DMS79 (cell line): ENCODE data around the gene MAFF.
"Not testable (repeated sequence)": the region's sequence is repeated elsewhere in the genome, so short reads cannot be mapped to it uniquely, and the experiment has no call there.

Source experiments
- DNase-seq: peaks from one replicate; lab custom pipeline; 2025; lab: John Stamatoyannopoulos, UW

MAFF gene

DNA sequence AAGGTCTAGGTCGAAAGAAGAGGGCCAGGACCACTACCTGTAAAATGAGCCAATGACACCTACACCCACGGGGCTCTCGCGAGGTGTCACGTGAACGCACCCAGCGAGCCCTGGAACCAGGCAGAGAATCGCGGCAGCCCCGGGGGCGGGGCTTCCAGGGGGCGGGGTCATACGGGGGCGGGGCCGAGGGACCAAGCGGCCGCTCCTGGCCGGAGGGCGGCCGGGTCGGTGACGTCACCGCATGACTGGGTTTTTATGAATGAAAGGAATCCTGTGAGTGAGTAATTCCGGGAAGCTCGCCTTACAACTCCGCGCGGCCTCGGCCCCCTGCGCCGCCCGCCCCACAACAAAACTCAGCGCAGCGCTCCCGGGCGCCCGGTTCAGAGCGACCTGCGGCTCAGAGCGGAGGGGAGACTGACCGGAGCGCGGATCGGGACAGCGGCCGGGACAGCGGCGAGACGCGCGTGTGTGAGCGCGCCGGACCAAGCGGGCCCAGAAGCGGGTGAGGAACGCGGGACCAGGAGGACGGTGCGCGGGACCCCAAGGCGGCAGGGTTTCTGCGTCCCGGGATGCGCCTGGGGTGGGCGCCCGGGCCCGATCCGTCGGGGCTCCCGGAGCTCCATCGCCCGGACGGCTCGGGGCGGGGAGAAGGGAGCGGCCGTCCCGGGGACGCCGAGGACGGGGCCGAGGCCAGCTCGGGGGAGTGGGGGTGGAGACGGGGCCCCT, at the start of gene MAFF:
MAFF (plus strand) TSS at position 284 of the 726 bp plus-strand sequence. CDS start 11,860 bp downstream, outside the sequence.
- peak; percentile 30 for DNase-seq

GRCh38 chr22:38153821-38154562, 47.8 kb upstream of the MAFF start:
- no peak for DNase-seq

DNA sequence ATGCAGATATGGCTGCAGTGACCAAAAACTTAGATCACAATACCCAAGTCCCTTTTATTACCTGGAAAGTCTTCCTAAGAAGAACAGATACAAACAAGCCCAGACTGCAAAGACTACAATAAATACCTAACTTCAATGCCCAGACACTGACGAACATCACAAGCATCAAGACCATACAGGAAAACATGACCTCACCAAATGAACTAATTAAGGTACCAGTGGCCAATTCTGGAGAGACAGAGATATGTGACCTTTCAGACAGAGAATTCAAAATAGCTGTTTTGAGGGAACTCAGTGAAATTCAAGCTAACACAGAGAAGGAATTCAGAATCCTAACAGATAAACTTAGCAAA, 47.3 kb upstream of the MAFF start:
- DNase-seq, result not testable (repeated sequence)

DNA sequence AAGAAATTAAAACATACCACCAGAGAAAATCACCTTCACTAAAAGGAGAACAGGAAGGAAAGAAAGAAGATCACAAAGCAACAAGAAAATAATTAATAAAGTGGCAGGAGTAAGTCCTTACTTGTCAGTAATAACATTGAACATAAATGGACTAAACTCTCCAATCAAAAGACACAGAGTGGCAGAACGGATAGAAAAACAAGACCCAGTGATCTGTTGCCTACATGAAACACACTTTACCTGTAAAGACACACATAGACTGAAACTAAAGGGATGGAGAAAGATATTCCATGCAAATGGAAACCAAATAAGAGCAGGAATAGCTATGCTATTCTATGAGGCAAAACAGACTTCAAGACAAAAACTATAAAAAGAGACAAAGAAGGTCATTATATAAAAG, 46.1 kb upstream of the MAFF start:
- no peak for DNase-seq

- DNase-seq, result no peak
These were observed 38.6 kb upstream of the MAFF start for GRCh38 chr22:38162881-38163843.

GRCh38 chr22:38163844-38164550, 37.8 kb upstream of the MAFF start:
- DNase-seq, result no peak

- DNase-seq, result no peak
These were observed 37.3 kb upstream of the MAFF start for GRCh38 chr22:38164551-38164918.

GRCh38 chr22:38165922-38166593, 35.7 kb upstream of the MAFF start:
- no peak for DNase-seq

DNA sequence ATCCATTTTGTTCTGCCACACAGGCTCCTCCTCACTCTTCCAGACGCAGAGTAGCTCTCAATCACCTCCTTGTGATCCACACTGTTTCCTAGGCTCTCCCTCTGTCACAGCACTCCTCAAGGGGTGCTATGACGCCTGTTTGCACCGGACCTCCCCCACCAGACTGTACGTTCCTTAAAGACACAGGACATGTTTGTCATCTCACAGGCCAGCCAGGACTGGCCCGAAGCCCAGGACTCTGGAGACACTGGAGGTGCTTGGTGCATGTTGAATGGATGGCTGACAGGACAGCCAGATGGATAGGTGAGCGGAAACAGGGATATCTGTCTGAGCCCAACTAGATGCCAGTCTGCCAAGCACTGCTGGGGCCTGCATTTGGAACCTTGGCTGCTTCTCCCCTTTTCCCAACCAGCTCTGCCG, 33.8 kb upstream of the MAFF start:
- peak; percentile 75 for DNase-seq

- DNase-seq, result no peak
These were observed 32.7 kb upstream of the MAFF start for GRCh38 chr22:38169116-38169515.

- no peak for DNase-seq
These were observed 31.3 kb upstream of the MAFF start for GRCh38 chr22:38170469-38170868.

DNA sequence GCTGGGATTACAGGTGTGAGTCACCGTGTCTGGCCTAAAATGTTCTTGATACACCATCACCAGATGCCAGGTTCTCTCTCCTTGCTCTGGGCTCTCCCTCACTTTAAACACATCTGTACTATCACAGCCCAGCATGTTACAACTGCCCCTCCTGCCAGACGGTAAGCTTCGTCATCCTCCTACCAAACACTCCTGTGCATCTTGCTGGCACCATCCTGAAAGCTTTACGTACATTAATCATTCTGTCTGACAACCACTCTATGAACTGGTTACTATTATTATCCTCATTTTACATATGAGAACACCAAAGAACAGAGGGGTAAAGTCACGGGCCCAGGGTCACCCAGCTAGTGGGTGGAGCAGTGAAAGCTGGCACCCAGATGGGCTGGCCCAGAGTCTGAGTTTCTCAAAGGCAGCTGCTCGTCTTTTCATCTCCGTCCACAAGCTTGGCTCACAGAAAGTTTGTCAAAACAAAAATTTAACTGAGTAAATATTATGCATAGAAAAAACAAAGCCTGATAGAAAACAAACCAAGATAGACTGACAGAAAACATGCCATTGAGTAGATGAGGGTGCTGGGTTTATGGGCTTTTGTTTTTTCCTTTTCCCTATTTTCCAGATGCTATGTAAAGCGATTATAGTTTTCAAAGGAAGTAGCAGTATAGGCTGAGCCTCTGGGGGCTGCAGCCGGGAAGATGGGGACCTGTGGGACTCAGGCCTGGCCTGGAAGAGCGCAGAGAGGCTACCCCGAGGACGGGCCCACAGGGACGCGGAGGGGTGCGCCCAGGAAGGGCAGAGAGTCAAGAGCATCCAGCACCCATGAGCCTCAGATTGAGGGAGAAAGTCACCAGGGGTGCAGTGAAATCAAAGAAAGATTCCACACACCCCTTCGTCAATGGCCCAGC, 29.6 kb upstream of the MAFF start:
- DNase-seq, result no peak

GRCh38 chr22:38172832-38173640, 28.8 kb upstream of the MAFF start:
- DNase-seq, result no peak

DNA sequence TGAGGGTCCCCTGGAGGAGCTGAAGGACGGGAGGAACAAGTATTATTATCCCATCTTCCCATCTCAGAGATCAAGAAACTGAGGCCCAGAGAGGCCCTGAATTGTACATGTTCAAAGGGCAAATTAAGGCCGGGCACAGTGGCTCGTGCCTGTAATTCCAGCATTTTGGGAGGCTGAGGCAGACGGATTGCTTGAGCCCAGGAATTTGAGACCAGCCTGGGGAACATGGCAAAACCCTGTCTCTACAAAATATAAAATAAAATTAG, 28.2 kb upstream of the MAFF start:
- no peak for DNase-seq

DNA sequence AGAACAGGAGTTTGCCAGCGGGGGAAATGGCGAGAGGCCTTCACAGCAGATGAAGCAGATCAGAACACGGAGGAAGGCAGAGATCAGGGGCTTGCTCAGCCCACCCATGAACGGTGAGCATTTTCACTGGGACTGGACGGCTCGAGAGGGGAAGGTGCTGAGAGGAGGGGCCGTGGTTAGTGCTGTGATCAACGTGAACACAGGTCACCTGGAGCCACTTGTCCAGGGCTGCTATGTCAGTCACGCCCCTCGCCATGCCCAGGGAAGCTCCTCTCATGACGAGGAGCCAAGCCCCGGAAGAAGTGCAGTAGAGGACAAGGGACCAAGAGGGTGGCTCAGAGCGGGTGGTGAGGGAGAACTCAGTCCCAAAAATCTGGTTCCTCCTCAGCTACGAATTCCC, 27.2 kb upstream of the MAFF start:
- DNase-seq, result no peak

DNA sequence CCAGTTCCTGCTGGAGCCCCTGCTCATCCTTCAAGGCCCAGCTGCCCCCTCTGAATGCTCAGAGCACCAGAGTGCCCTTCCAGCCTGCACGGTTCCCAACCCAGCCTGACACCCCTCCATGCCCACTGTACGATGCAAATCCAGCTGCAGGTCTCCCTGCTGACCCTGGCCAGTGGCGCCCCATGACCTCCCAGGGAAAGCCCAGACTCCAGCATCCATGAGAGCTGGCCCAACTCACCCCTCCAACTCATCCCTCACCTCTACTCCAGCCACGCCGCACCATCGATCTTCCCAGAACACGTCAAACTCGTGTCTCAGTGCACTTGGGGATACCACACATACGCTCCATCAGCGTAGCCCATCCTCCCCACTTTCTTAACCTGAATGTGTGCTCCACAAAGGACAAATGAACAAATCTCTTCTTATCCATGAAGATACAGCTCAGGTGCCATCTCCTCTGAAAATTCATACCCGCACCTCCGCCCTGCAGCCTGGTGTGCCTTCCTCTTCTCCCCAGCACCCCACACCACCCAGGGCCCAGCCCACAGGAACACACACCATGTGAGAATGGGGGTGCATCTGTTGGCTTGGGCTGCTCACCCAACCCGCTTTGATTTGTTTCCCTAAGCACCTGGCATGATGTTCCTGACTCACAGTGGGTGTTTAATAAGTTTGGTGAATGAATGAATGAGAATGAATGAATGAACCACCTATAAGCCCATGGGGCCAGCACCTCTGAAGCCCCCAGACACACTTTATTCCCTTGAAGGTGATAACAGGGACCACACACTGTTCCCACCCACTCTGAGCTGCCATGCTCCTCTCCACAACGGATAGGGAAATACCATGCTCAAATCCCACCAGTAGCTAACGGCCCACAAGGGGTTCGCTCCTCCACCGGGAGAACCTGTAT, 26.3 kb upstream of the MAFF start:
- DNase-seq, result no peak

- no peak for DNase-seq
These were observed 25.5 kb upstream of the MAFF start for GRCh38 chr22:38176170-38176741.

- DNase-seq, result no peak
These were observed 24.8 kb upstream of the MAFF start for GRCh38 chr22:38177044-38177443.
